ENCODE results near the gene TBC1D12.

The TBC1D12 gene

GRCh38 chr10:94427166-94427565, 24.8 kb downstream of the TBC1D12 start:
- H3K9ac ChIP-seq: no peak overlapping the region
- no peaks in the 10 kb centered on the region for H3K27me3 ChIP-seq (ENCODE audit: insufficient read depth, low read depth)
- no peaks in the 10 kb centered on the region for H3K4me1 ChIP-seq (ENCODE audit: low read depth, poor library complexity, severe bottlenecking)
- no peak overlapping the region for H2AFZ ChIP-seq (ENCODE audit: low read depth)
- H3K4me2 ChIP-seq: no peak overlapping the region
- no peak overlapping the region for H3K4me3 ChIP-seq (IDR thresholded peaks at IDR 0.05; ENCODE audit: insufficient read depth, low read depth, low read length)
- no peaks in the 10 kb centered on the region for H3K36me3 ChIP-seq (ENCODE audit: insufficient read depth)
- no peak overlapping the region for H3K27ac ChIP-seq
- H4K20me1 ChIP-seq (ENCODE audit: insufficient read depth): no peaks in the 10 kb centered on the region
- H3K79me2 ChIP-seq (ENCODE audit: insufficient read depth, low read depth): 0 out of 2 replicates have a peak, but pooled peaks cover 26% of the 10 kb centered on the region
- TF ChIP-seq CTCF (conservative IDR thresholded peaks at IDR 0.05; ENCODE audit: low read depth, low read length): no peak

- no peak overlapping the region for H3K27ac ChIP-seq
- 0 out of 2 replicates have a peak, but pooled peaks cover 26% of the 10 kb centered on the region for H3K79me2 ChIP-seq (ENCODE audit: insufficient read depth, low read depth)
- H3K4me2 ChIP-seq: no peak overlapping the region
- no peaks in the 10 kb centered on the region for H3K4me1 ChIP-seq (ENCODE audit: low read depth, poor library complexity, severe bottlenecking)
- H3K4me3 ChIP-seq (IDR thresholded peaks at IDR 0.05; ENCODE audit: insufficient read depth, low read depth, low read length): no peak overlapping the region
- no peak overlapping the region for H3K9ac ChIP-seq
- no peaks in the 10 kb centered on the region for H4K20me1 ChIP-seq (ENCODE audit: insufficient read depth)
- no peaks in the 10 kb centered on the region for H3K36me3 ChIP-seq (ENCODE audit: insufficient read depth)
- H2AFZ ChIP-seq (ENCODE audit: low read depth): no peak overlapping the region
- no peak for TF ChIP-seq CTCF (conservative IDR thresholded peaks at IDR 0.05; ENCODE audit: low read depth, low read length)
- H3K27me3 ChIP-seq (ENCODE audit: insufficient read depth, low read depth): no peaks in the 10 kb centered on the region
Observed at GRCh38 chr10:94428766-94429707, 26.7 kb downstream of the TBC1D12 start.

- Histone ChIP-seq H3K4me3 (IDR thresholded peaks at IDR 0.05; ENCODE audit: insufficient read depth, low read depth, low read length) (no peak overlapping the region), H3K4me2 (no peak overlapping the region), H3K36me3 (ENCODE audit: insufficient read depth) (no peaks in the 10 kb centered on the region), H2AFZ (ENCODE audit: low read depth) (no peak overlapping the region), H3K27ac (no peak overlapping the region), H3K4me1 (ENCODE audit: low read depth, poor library complexity, severe bottlenecking) (no peaks in the 10 kb centered on the region), H3K9ac (no peak overlapping the region), H3K27me3 (ENCODE audit: insufficient read depth, low read depth) (no peaks in the 10 kb centered on the region), H3K79me2 (ENCODE audit: insufficient read depth, low read depth) (0 out of 2 replicates have a peak, but pooled peaks cover 17% of the 10 kb centered on the region), H4K20me1 (ENCODE audit: insufficient read depth) (no peaks in the 10 kb centered on the region)
- no peak for TF ChIP-seq CTCF (conservative IDR thresholded peaks at IDR 0.05; ENCODE audit: low read depth, low read length)
Observed at GRCh38 chr10:94430701-94431100, 28.4 kb downstream of the TBC1D12 start.

- Histone ChIP-seq H3K4me2 (no peak overlapping the region), H2AFZ (ENCODE audit: low read depth) (no peak overlapping the region), H3K4me3 (IDR thresholded peaks at IDR 0.05; ENCODE audit: insufficient read depth, low read depth, low read length) (no peak overlapping the region), H3K36me3 (ENCODE audit: insufficient read depth) (no peaks in the 10 kb centered on the region), H3K79me2 (ENCODE audit: insufficient read depth, low read depth) (0 out of 2 replicates have a peak, but pooled peaks cover 18% of the 10 kb centered on the region), H3K27ac (no peak overlapping the region), H3K27me3 (ENCODE audit: insufficient read depth, low read depth) (no peaks in the 10 kb centered on the region), H4K20me1 (ENCODE audit: insufficient read depth) (no peaks in the 10 kb centered on the region), H3K9ac (no peak overlapping the region), H3K4me1 (ENCODE audit: low read depth, poor library complexity, severe bottlenecking) (no peaks in the 10 kb centered on the region)
- no peak for TF ChIP-seq CTCF (conservative IDR thresholded peaks at IDR 0.05; ENCODE audit: low read depth, low read length)
Observed at GRCh38 chr10:94432443-94432842, 30.1 kb downstream of the TBC1D12 start.
